GM10248 (cell line): ENCODE measurements around the gene COBL.

Experiments
- CTCF ChIA-PET: fragments of 300-600 bp; sonication (Branson Sonifier 250); formaldehyde crosslinking; extraction: SDS; loops from one replicate; lab custom pipeline; 2021; ENCODE audit warnings: antibody characterized with exemption; lab: Yijun Ruan, JAX
- POLR2A ChIA-PET: fragments of 350-650 bp; sonication (Branson Sonifier 250); formaldehyde crosslinking; extraction: SDS; loops from one replicate; lab custom pipeline; 2020; ENCODE audit warnings: antibody characterized with exemption; lab: Yijun Ruan, JAX
- DNase-seq: peaks from one replicate; pipeline ENCODE4 v3.0.0; 2012; ENCODE audit errors: extremely low spot score
- TF ChIP-seq, protein P1 (sequence below): IDR thresholded peaks from 2 replicates; pipeline ENCODE4 v1.5.1; 2012; ENCODE audit warnings: mild to moderate bottlenecking, low read depth; ENCODE audit errors: extremely low read depth, missing control alignments, control extremely low read depth

Gene COBL

DNA sequence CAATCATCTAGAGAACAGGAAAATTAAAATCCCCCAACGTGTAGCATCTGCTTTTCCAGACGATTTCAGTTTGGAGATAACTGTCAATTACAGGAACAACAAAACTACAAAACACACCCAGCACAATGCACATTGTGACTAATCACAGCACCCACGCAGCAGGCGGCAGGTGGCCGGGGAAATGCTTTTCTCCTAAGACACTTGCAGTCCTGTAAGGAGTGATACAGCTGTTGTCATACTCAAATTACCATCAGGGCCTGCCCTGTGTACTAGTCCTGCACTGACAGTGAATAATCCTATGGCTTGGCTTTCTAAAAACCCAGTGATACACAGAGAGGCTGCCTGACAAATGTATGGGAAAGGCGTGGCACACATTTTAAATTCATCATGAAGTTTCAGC lies 37.8 kb downstream of the COBL start:
- ChIA-PET POLR2A (no interaction called here), CTCF (no interaction called here)
- TF ChIP-seq, protein P1, sequence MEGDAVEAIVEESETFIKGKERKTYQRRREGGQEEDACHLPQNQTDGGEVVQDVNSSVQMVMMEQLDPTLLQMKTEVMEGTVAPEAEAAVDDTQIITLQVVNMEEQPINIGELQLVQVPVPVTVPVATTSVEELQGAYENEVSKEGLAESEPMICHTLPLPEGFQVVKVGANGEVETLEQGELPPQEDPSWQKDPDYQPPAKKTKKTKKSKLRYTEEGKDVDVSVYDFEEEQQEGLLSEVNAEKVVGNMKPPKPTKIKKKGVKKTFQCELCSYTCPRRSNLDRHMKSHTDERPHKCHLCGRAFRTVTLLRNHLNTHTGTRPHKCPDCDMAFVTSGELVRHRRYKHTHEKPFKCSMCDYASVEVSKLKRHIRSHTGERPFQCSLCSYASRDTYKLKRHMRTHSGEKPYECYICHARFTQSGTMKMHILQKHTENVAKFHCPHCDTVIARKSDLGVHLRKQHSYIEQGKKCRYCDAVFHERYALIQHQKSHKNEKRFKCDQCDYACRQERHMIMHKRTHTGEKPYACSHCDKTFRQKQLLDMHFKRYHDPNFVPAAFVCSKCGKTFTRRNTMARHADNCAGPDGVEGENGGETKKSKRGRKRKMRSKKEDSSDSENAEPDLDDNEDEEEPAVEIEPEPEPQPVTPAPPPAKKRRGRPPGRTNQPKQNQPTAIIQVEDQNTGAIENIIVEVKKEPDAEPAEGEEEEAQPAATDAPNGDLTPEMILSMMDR: no peak
- DNase-seq: no peak

DNA sequence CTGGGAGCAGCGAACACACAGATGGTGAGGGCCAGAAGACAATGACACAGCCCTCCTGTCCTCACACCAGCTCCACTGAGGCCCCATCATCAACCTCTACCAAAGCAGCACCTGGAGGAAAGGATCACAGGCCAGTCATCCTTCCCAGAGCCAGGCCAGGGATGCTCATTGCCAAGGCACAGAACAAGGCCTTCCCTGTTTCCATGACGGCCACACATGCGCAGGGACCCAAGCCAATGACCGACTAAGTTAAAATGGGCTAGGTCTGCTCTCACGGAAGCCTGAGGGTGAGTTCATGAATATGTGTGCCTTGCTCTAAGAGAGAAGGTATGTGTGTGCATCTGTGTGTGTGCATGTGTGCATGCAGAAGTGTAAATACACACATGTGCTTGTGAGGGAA lies 39.6 kb downstream of the COBL start:
- ChIA-PET CTCF (interaction anchor here (1.1 to 1.2 kb wide), 2 partner anchors 18 to 154 kb away, joined by 3 read pairs; no protein-coding TSS in a partner anchor), POLR2A (no interaction called here)
- TF ChIP-seq, protein P1: no peak
- DNase-seq: no peak

DNA sequence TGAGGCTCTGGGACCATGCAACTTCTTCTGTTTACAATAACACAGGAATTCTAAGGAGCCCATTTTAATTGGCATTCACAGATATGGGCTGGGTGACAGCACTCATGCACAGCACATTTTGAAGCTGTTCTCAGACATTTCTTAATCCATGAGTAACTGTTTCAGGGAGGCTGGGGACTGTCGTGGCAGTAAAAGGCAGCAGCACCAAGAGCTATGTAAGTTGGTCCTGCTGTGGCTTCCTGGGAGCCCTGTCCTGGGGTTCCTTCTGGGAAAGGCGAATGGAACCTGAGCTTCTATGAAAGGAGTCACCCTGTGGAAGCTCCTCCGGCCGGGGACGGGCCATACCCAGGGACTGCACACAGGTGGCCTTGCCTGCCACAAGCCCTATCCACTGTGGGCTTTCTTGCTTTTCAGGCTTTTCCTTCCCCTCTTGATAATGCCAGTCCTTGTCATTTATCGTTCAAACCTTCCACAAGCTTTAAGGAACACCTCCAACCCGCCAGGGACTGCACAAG lies 40.5 kb downstream of the COBL start:
- TF ChIP-seq, protein P1: no peak
- ChIA-PET CTCF (interaction anchor here (1.1 to 1.2 kb wide), 2 partner anchors 9 to 154 kb away, joined by 3 read pairs; no protein-coding TSS in a partner anchor), POLR2A (no interaction called here)
- DNase-seq: no peak

DNA sequence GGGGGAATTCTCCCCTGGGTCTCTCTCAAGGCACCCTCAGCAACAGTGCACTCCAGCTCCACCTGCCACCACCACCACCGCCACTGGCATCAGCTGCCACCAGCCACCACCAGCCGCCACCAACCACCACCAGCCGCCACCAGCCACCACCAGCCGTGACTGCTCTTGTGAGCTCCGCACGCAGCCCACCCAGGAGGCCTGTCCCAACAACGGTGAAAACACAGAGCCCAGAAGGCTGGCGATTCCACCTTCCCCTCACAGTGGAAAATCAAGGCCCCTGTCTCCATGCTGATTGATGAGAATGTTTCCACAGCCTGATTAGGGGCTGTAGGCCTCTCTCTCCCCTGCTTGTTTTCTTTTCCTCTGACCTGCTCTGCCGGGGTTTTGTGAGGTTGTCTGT lies 41.1 kb downstream of the COBL start:
- TF ChIP-seq, protein P1: no peak
- ChIA-PET CTCF (interaction anchor here (1.1 to 1.2 kb wide), 2 partner anchors 9 to 155 kb away, joined by 3 read pairs; no protein-coding TSS in a partner anchor), POLR2A (no interaction called here)
- no peak for DNase-seq

DNA sequence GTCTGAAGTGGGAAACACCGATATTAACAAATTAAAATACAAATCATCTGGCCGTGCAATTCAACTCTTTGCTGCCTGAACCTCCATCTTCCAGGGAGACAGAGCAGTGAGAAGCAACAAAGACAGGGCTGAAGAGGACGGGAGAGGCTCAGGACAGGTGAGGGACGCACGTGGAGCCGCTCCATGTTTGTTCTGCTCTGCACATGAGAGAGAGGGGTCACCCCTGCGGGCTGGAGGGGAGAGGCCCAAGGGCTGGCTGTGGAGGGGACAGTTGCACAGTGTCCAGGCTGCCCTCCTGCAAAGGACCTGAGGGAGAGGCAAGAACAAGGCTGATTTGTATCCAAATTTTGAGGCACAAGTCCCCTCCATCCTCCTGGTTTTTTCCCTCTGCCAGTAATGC lies 41.7 kb downstream of the COBL start:
- ChIA-PET POLR2A (no interaction called here), CTCF (no interaction called here)
- TF ChIP-seq, protein P1: no peak
- no peak for DNase-seq

DNA sequence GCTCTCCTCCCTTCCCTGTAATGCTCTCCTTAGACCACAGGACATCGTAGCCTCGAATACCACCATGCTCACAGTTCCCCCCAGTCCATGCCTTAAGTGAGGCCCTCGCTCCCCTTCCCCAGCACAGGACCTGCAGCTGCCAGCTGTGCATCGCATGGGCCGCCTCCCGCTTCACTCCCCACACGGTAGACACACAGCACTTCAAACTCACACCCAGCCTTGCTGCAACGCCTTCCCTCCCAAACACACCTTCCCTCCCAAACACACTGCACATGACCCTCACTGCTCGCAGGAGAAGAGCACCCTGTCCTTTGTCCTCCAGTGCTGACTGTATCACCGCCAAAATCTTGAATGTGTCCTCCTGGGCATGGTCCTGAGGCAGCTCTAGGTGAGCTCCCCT lies 42.6 kb downstream of the COBL start:
- POLR2A ChIA-PET: no interaction called here
- DNase-seq: no peak
- CTCF ChIA-PET: no interaction called here
- TF ChIP-seq, protein P1: no peak
